DND-41 (cell line): ENCODE data around the gene COLEC12.
A peak's percentile ranks its signal among the peaks of the same experiment; 100 is the strongest.

ENCODE experiments used
- ATAC-seq: fragments of 200-7000 bp; cut with Tn5 transposase; 3 replicates; pipeline ENCODE4 v1.9.1; 2021; ENCODE audit warnings: low read depth; ENCODE audit not compliant: insufficient read depth
- DNase-seq: peaks from one replicate; pipeline ENCODE4 v3.0.0-alpha.2; 2020
- H2AFZ ChIP-seq: 2 replicates; pipeline ENCODE4 v1.6.0; 2012; ENCODE audit warnings: low read depth, low read length
- H3K27ac ChIP-seq: 2 replicates; pipeline ENCODE4 v1.5.1; 2012; ENCODE audit warnings: low read length, inconsistent platforms
- H3K27me3 ChIP-seq: fragments of 200-600 bp; sonication (generic); 2 replicates; pipeline ENCODE4 v1.6.0; 2012; ENCODE audit warnings: low read length, mild to moderate bottlenecking, inconsistent platforms; ENCODE audit not compliant: insufficient read depth, poor library complexity
- H3K36me3 ChIP-seq: 2 replicates; pipeline ENCODE4 v1.5.1; 2012; ENCODE audit warnings: low read length, inconsistent platforms; ENCODE audit not compliant: insufficient read depth
- H3K4me1 ChIP-seq: 2 replicates; pipeline ENCODE4 v1.5.1; 2012; ENCODE audit warnings: mild to moderate bottlenecking, low read length; ENCODE audit not compliant: insufficient read depth
- H3K4me2 ChIP-seq: 2 replicates; pipeline ENCODE4 v1.6.0; 2012; ENCODE audit warnings: mild to moderate bottlenecking, moderate library complexity, low read length, inconsistent platforms; ENCODE audit not compliant: insufficient read depth
- H3K4me3 ChIP-seq, 2 experiments: fragments of 200-600 bp in 1 of 2; shearing (Covaris generic) in 1 of 2; 2 replicates each; pipeline ENCODE4 v1.5.1; 2012 to 2016; ENCODE audit warnings: inconsistent platforms in 2 of 2, low read length in 2 of 2, mild to moderate bottlenecking in 2 of 2, low read depth in 1 of 2, moderate library complexity in 1 of 2
- H3K79me2 ChIP-seq: 2 replicates; pipeline ENCODE4 v1.6.0; 2012; ENCODE audit warnings: low read length, inconsistent platforms; ENCODE audit not compliant: insufficient read depth
- H3K9ac ChIP-seq: 2 replicates; pipeline ENCODE4 v1.6.0; 2012; ENCODE audit warnings: low read depth, mild to moderate bottlenecking, inconsistent platforms, low read length, moderate library complexity
- H3K9me3 ChIP-seq: 2 replicates; pipeline ENCODE4 v1.5.1; 2012; ENCODE audit warnings: low read length, moderate library complexity, mild to moderate bottlenecking, inconsistent platforms; ENCODE audit not compliant: insufficient read depth, severe bottlenecking
- H4K20me1 ChIP-seq: 2 replicates; pipeline ENCODE4 v1.6.0; 2012; ENCODE audit warnings: low read length; ENCODE audit not compliant: insufficient read depth
- EZH2 ChIP-seq: IDR thresholded peaks from 3 replicates; pipeline ENCODE4 v1.6.1; 2012; ENCODE audit warnings: borderline replicate concordance, low read depth, mild to moderate bottlenecking, moderate library complexity, low read length, inconsistent platforms; ENCODE audit not compliant: severe bottlenecking
- TF ChIP-seq, protein P1 (sequence below): IDR thresholded peaks from 2 replicates; pipeline ENCODE4 v1.5.1; 2012; ENCODE audit warnings: borderline replicate concordance, low read length, moderate library complexity, mild to moderate bottlenecking; ENCODE audit not compliant: poor library complexity, severe bottlenecking; ENCODE audit errors: extremely low read depth

Gene COLEC12

DNA sequence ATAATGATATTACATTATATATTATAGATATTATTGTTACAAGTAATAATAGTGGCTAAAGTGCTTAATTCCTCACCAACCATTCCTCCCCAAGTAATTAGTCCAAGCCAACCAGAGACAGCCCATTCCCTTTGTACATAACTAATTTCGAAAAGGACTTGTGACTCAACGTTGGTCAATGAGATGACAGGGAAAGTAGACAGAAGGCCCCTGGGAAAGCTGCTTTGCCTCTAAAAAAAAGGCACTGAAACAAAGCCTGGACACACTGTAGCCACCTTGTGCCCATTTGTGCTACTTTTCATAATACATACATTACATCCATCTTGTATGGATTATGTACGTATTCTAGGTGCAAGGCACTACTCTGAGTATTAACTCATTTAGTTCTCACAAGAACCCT is 28.8 kb downstream of the COLEC12 start:
- no peak for DNase-seq

GRCh38 chr18:470661-471501 is 29.6 kb downstream of the COLEC12 start:
- Histone ChIP-seq H3K9me3 (no peaks in the 10 kb centered on the region), H3K9ac (no peak overlapping the region), H3K4me2 (no peak overlapping the region), H2AFZ (no peak overlapping the region), H3K27ac (no peak overlapping the region), H3K27me3 (peaks cover 3% of the 10 kb centered on the region), H3K4me3 (no peak overlapping the region), H3K4me1 (no peaks in the 10 kb centered on the region), H3K36me3 (no peaks in the 10 kb centered on the region), H4K20me1 (no peaks in the 10 kb centered on the region), H3K79me2 (no peaks in the 10 kb centered on the region)
- ATAC-seq (no peak), DNase-seq (no peak)
- TF ChIP-seq EZH2, result no peak
- TF ChIP-seq, protein P1, sequence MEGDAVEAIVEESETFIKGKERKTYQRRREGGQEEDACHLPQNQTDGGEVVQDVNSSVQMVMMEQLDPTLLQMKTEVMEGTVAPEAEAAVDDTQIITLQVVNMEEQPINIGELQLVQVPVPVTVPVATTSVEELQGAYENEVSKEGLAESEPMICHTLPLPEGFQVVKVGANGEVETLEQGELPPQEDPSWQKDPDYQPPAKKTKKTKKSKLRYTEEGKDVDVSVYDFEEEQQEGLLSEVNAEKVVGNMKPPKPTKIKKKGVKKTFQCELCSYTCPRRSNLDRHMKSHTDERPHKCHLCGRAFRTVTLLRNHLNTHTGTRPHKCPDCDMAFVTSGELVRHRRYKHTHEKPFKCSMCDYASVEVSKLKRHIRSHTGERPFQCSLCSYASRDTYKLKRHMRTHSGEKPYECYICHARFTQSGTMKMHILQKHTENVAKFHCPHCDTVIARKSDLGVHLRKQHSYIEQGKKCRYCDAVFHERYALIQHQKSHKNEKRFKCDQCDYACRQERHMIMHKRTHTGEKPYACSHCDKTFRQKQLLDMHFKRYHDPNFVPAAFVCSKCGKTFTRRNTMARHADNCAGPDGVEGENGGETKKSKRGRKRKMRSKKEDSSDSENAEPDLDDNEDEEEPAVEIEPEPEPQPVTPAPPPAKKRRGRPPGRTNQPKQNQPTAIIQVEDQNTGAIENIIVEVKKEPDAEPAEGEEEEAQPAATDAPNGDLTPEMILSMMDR, result no peak

More for the DNA sequence above, 28.8 kb downstream of the COLEC12 start:
- H3K4me2 ChIP-seq, result no peak overlapping the region
- TF ChIP-seq EZH2, result no peak
- TF ChIP-seq, protein P1, result no peak
- no peaks in the 10 kb centered on the region for H3K36me3 ChIP-seq
- no peak overlapping the region for H3K4me3 ChIP-seq
- no peak for ATAC-seq
- H3K9ac ChIP-seq, result no peak overlapping the region
- H3K27me3 ChIP-seq, result peaks cover 3% of the 10 kb centered on the region
- no peaks in the 10 kb centered on the region for H3K9me3 ChIP-seq
- H3K27ac ChIP-seq, result no peak overlapping the region
- no peaks in the 10 kb centered on the region for H4K20me1 ChIP-seq
- H3K4me1 ChIP-seq, result no peaks in the 10 kb centered on the region
- no peaks in the 10 kb centered on the region for H3K79me2 ChIP-seq
- H2AFZ ChIP-seq, result no peak overlapping the region

DNA sequence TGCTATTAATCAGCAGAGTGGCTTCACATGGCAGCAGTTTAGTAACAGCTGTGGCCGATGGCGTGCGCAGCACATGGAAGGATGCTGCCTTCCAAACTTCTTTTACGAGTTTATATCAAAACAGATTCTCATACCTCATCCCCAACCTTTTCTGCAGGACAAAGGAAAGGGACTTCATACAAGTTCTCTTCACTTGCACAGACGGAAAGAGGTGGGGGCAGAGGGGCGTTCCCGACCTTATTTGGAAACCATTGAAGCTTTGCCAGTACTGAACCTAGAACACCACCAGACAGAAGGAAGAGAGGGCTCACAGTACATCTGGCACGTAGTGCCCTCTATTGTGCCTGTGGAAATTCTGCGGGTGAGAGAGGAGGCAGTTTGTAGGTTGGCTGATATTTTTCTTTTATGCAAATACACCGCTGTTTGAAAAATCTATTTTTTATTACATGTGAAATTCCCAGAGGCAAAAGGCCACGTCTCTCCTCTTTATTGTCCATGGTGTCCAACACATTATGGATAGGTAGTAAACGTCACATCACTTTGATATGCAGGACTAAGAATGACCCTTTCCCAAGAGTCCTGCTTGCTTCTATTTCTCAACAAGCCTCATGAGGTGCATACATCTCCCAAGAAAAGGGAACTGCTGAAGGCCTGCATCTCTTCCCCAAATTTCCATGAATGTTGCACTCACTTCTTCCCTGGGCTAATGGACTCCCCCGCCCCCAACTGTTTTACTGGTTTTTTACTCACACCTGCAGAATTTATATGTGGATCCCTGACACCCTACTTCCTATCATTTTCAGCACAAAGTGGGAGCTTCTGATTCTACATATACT is 31.3 kb downstream of the COLEC12 start:
- DNase-seq, result peak; percentile 8
- H3K4me3 ChIP-seq, result no peak overlapping the region
- H3K9ac ChIP-seq, result no peak overlapping the region
- H3K27me3 ChIP-seq, result peaks cover 4% of the 10 kb centered on the region
- no peaks in the 10 kb centered on the region for H3K9me3 ChIP-seq
- no peaks in the 10 kb centered on the region for H3K36me3 ChIP-seq
- no peak for TF ChIP-seq EZH2
- TF ChIP-seq, protein P1, result peak; percentile 44
- no peak overlapping the region for H2AFZ ChIP-seq
- no peak overlapping the region for H3K27ac ChIP-seq
- H3K4me1 ChIP-seq, result no peaks in the 10 kb centered on the region
- H3K4me2 ChIP-seq, result no peak overlapping the region
- no peak for ATAC-seq
- no peaks in the 10 kb centered on the region for H4K20me1 ChIP-seq
- H3K79me2 ChIP-seq, result no peaks in the 10 kb centered on the region
